Peyer's patch (tissue), 4 donors: ENCODE results near the gene EDARADD.

ENCODE experiments used
- POLR2A ChIP-seq, 2 donors: fragments of 450-650 bp; IDR thresholded peaks; one replicate each; pipeline ENCODE4 v1.5.1; 2017; ENCODE audit warnings: antibody characterized with exemption in 2 of 2, mild to moderate bottlenecking in 2 of 2, moderate library complexity in 2 of 2
- TF ChIP-seq, protein P1 (sequence below), 6 experiments: fragments of 450-650 bp in 4 of 6; fragments of 200-600 bp in 2 of 6; sonication (generic) in 1 of 6; IDR thresholded peaks; one replicate each; pipeline ENCODE4 v1.5.1; 2017 to 2019; ENCODE audit warnings: antibody characterized with exemption in 6 of 6, mild to moderate bottlenecking in 3 of 6, moderate library complexity in 1 of 6

DNA sequence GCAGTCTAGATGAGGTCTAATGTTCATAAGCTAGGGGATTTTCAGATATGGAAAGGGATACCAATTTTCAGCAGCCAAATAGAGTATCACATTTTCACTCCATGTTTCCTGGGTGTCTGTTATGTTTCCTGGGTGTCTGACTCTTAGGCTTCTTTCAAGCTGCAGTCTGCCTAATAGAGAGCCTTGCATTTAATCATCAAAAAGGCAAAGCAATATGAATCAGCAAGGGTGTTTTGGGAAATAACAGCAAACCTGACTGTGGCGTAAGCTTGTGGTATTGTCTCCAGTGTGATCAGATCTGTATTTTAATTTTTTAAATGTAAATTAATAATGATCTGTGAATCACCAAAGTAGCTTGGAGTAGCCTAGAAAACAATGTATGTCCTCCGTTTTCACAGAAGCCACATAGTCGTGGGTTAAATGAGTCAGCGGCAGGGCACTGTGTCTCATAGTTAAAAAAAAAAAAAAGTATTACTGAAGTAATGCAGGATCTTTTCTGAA is 140.1 kb downstream of the EDARADD start:
- TF ChIP-seq POLR2A (IDR thresholded peaks at IDR 0.05): no peak
- TF ChIP-seq, protein P1, sequence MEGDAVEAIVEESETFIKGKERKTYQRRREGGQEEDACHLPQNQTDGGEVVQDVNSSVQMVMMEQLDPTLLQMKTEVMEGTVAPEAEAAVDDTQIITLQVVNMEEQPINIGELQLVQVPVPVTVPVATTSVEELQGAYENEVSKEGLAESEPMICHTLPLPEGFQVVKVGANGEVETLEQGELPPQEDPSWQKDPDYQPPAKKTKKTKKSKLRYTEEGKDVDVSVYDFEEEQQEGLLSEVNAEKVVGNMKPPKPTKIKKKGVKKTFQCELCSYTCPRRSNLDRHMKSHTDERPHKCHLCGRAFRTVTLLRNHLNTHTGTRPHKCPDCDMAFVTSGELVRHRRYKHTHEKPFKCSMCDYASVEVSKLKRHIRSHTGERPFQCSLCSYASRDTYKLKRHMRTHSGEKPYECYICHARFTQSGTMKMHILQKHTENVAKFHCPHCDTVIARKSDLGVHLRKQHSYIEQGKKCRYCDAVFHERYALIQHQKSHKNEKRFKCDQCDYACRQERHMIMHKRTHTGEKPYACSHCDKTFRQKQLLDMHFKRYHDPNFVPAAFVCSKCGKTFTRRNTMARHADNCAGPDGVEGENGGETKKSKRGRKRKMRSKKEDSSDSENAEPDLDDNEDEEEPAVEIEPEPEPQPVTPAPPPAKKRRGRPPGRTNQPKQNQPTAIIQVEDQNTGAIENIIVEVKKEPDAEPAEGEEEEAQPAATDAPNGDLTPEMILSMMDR (IDR thresholded peaks at IDR 0.05): no peak
